VCaP (cell line): ENCODE measurements around the gene GPR78.

Experiments used
- H3K27ac ChIP-seq: fragments of 450-650 bp; 2 replicates; pipeline ENCODE4 v1.5.1; 2017
- TF ChIP-seq, protein P1 (sequence below): fragments of 450-650 bp; conservative IDR thresholded peaks from 2 replicates; pipeline ENCODE4 v1.5.1; 2017; ENCODE audit warnings: mild to moderate bottlenecking, moderate library complexity

Gene GPR78

DNA sequence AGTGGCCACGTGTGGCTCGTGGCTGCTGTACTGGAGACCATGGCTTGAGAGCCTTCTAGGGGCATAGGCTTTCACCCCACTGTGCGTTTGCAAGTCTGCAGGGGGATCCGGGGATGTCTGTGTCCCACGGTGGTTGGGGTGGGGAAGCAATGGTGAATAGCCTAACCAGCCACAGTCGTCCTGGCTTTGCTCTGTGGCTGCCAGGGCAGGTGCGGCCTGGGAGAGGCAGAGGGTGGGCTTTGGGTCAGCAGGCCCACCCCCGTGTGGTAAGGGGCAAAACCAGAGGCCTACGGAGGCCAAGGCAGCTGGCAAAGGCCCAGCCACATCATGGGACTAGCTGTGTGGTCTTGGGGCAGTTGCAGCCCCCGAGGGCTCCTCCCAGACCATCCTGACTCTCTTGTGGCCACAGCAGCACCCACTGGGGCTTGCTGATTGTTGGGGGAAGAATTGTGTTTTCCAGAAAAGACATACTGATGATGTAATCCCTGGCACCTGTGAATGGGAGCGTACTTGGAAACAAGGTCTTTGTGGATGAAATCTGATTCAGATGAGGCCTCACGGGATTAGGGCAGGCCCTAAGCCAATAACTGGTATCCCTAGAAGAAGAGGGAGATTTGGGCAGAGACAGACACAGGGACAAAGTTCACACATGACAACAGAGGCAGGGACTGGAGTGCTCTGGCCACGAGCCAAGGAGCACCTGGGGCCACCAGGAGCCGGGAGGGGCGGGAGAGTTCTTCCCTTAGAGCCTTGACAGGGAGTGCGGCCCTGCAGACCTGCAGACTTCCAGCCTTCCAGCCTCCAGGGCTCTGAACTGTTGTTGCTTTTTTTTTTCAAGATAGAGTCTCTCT lies 15.3 kb downstream of the GPR78 start:
- no peak overlapping the region for H3K27ac ChIP-seq
- TF ChIP-seq, protein P1, sequence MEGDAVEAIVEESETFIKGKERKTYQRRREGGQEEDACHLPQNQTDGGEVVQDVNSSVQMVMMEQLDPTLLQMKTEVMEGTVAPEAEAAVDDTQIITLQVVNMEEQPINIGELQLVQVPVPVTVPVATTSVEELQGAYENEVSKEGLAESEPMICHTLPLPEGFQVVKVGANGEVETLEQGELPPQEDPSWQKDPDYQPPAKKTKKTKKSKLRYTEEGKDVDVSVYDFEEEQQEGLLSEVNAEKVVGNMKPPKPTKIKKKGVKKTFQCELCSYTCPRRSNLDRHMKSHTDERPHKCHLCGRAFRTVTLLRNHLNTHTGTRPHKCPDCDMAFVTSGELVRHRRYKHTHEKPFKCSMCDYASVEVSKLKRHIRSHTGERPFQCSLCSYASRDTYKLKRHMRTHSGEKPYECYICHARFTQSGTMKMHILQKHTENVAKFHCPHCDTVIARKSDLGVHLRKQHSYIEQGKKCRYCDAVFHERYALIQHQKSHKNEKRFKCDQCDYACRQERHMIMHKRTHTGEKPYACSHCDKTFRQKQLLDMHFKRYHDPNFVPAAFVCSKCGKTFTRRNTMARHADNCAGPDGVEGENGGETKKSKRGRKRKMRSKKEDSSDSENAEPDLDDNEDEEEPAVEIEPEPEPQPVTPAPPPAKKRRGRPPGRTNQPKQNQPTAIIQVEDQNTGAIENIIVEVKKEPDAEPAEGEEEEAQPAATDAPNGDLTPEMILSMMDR: no peak

DNA sequence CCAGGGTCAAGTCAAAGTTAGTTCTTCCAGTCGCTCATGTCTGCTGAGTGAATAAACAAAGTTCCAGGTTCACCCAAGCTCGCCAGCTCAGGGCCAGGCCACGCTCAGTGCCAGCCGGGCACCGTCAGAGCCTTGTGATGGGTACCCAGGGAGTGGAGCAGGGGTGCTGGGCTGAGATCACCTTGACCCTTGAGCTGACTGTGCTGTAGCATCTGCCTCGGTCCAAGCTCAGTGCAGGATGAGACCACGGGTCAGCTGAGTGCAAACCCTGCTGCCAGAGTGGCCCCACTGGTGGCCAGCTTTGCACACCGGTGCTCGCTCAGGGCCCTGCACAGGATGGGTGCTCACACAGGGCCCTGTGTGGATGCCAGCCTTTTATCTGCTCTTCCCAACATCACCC lies 16.7 kb downstream of the GPR78 start:
- TF ChIP-seq, protein P1: no peak
- H3K27ac ChIP-seq: no peak overlapping the region

DNA sequence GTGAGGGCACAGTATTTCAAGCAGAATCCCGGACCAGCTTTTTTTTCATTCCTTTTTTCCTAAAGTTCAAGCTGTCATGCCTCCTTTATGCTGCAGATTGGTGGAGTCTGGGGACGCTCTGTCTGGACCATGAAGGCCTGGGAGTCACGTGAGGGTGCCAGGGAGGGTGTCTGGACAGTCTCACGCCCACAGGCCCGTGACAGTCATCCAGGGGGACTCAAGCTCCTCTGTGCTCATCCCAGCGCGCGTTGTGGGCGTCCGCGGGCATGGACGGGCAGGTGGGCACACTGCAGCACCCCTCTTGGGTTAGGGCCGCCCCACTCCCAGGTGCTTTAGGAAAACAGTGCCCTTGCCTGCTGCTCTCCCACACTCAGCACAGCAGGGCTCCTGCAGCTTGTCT lies 17.1 kb downstream of the GPR78 start:
- TF ChIP-seq, protein P1: no peak
- H3K27ac ChIP-seq: no peak overlapping the region

DNA sequence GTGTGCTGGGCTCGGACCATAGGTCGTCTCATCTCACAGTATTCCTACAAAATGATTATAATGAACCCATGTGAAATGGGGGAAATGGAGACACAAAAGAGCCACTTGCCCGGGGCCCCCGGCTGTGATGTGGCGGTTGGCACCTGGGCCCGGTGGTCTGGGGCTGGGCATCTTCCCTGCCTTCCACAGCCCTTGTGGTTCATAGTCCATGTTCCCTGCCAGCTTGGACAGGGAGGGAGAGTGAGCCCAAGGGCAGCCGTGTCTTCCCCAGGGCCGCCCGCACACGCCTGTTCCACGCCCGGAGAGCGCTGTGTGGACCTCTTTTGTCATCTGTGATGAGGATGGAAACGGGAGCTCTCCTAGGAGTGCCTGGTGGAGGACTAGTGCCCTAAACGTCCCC lies 17.6 kb downstream of the GPR78 start:
- TF ChIP-seq, protein P1: no peak
- H3K27ac ChIP-seq: no peak overlapping the region

DNA sequence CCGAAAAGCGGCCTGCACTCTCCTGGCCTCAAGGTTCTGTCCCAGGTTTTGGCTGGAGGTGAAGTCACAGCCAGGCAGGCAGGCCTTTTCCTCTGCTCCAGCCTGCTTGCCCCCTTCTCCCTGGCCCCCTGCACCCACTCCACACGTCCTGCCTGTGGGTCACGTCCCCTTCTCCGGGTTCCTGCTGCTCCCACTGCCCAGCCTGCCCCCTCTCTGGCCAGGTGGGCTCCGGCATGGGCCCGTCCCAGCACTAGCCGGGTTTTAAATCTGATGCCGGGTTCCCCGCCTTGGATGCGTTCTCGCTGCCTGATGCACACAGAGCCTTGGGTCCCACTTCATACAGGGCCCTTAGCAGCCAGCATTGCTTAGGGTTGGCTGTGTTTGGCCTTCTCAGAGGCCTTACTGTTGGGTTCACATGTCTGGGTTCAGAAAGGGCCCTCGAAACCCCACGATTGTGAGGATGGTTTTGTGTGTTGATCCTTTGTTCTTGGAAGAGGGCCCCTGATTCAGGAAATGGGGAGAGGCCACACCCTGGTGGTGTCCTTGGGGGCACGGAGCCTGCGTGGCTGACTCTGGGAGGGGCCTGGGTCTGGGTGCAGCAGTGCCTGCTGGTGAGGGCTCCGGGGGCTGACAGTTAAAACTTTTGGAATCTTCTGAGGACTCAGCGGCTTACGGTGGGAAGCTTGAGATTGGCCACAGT lies 18.3 kb downstream of the GPR78 start:
- no peak overlapping the region for H3K27ac ChIP-seq
- TF ChIP-seq, protein P1: no peak

DNA sequence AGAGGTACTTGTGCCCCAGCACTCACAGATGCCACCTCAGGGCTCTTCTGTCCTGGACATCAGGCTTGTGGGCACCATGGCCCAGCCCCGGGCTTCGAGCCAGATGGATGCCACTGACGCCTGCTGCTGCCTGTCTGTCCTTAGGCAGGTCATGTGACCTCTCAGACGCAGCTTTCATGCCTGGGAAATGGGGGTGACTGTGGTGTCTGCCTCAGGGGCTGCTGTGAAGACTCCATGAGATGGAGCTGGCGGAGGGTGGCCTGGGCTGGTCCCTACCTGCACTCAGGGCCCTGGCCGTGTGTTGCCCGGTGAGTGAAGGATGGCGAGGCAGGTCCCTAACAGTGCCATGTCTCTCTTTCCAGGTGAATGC lies 18.9 kb downstream of the GPR78 start:
- no peak overlapping the region for H3K27ac ChIP-seq
- TF ChIP-seq, protein P1: no peak

DNA sequence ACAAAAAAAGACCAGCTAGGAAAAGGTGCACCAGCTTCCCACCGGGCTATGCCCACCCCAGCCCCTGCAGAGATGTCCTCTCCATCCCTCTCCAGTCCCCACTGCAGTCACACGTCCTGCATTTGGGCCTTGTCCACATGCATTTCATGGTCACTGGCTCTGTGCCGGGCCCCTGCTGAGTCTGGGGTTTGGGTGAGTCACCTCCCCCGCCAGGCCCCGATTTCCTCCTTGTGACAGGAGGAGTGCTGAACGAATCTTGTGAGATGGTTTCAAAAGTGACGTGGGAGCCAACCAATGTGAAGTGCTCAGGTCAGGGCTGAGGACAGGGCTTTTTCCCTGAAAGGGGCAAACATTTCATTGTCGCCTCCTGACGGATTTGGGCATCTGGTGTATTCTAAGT lies 19.5 kb downstream of the GPR78 start:
- H3K27ac ChIP-seq: no peak overlapping the region
- TF ChIP-seq, protein P1: no peak
